Measurements from ENCODE around the gene FOXL3.

DNA sequence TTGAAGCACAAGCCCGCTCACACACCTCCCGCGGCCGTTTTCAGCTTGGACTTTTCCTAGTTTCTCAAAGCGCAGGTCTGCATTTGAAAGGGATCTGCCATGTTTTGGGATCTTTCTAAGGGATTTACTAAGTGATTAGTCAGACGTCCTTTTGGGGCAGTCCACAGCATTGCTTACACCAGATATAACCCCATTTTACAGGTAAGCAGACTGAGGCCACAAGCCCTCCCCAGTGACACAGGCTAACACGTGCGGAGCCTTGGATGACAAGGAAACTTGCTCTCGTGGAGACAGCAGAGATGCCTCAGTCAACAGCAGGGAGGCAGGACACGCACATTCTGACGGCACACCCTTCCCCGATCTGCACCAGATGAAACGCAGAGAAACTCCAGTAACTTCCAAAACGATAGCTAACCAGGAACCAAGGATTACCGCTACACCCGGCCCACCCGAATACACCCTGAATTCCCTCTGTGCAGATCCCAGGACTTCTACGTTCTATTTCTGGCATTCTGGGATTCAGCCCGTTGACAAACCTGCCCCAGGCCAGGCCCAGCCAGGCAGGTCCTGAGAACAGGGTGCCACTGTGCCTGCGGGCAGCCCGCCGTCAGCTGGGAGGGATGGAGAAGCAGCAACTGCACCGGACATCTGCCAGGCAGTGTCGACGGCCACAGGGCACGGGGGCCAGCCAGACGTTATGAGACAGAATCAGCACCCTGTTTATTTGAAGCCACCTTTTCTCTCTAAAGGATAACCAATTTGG lies 27.9 kb downstream of the FOXL3 start:
- TF ChIP-seq, protein P1, sequence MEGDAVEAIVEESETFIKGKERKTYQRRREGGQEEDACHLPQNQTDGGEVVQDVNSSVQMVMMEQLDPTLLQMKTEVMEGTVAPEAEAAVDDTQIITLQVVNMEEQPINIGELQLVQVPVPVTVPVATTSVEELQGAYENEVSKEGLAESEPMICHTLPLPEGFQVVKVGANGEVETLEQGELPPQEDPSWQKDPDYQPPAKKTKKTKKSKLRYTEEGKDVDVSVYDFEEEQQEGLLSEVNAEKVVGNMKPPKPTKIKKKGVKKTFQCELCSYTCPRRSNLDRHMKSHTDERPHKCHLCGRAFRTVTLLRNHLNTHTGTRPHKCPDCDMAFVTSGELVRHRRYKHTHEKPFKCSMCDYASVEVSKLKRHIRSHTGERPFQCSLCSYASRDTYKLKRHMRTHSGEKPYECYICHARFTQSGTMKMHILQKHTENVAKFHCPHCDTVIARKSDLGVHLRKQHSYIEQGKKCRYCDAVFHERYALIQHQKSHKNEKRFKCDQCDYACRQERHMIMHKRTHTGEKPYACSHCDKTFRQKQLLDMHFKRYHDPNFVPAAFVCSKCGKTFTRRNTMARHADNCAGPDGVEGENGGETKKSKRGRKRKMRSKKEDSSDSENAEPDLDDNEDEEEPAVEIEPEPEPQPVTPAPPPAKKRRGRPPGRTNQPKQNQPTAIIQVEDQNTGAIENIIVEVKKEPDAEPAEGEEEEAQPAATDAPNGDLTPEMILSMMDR (IDR thresholded peaks at IDR 0.05 in 4 of 5, conservative IDR thresholded peaks at IDR 0.05 in 1 of 5): no peak
- no peak for TF ChIP-seq POLR2A (IDR thresholded peaks at IDR 0.05)
